GM21786 (cell line): ENCODE data around the gene TRMT11.
"Not testable (repeated sequence)": the region's sequence is repeated elsewhere in the genome, so short reads cannot be mapped to it uniquely, and the experiment has no call there.

ENCODE experiments used
- ATAC-seq: cut with Tn5 transposase; IDR thresholded peaks from one replicate; pipeline ENCODE4 v1.9.1; 2021; ENCODE audit not compliant: unreplicated experiment

Gene TRMT11

GRCh38 chr6:126041516-126041915 is 55.2 kb downstream of the TRMT11 start:
- ATAC-seq = no peak

- ATAC-seq = no peak
Measured at GRCh38 chr6:126042001-126042419, 55.7 kb downstream of the TRMT11 start.

GRCh38 chr6:126047648-126048047 is 61.3 kb downstream of the TRMT11 start:
- ATAC-seq = no peak

GRCh38 chr6:126048635-126049034 is 62.3 kb downstream of the TRMT11 start:
- no peak for ATAC-seq

GRCh38 chr6:126050795-126051194 is 64.5 kb downstream of the TRMT11 start:
- no peak for ATAC-seq

- no peak for ATAC-seq
Measured at GRCh38 chr6:126051791-126052190, 65.5 kb downstream of the TRMT11 start.

GRCh38 chr6:126052485-126052884 is 66.1 kb downstream of the TRMT11 start:
- no peak for ATAC-seq

- ATAC-seq = no peak
Measured at GRCh38 chr6:126054258-126054702, 67.9 kb downstream of the TRMT11 start.

- ATAC-seq = no peak
Measured at GRCh38 chr6:126054802-126055201, 68.5 kb downstream of the TRMT11 start.

GRCh38 chr6:126055449-126055848 is 69.1 kb downstream of the TRMT11 start:
- ATAC-seq = no peak

GRCh38 chr6:126056355-126057004 is 70.1 kb downstream of the TRMT11 start:
- no peak for ATAC-seq

GRCh38 chr6:126058085-126058484 is 71.7 kb downstream of the TRMT11 start:
- not testable (repeated sequence) for ATAC-seq

- no peak for ATAC-seq
Measured at GRCh38 chr6:126060400-126060799, 74.1 kb downstream of the TRMT11 start.

GRCh38 chr6:126063512-126064146 is 77.3 kb downstream of the TRMT11 start:
- peak; percentile 87 for ATAC-seq

GRCh38 chr6:126064257-126064747 is 78.0 kb downstream of the TRMT11 start:
- ATAC-seq = no peak

- ATAC-seq = no peak
Measured at GRCh38 chr6:126064748-126065401, 78.5 kb downstream of the TRMT11 start.

GRCh38 chr6:126066053-126067048 is 80.0 kb downstream of the TRMT11 start:
- ATAC-seq = no peak

- no peak for ATAC-seq
Measured at GRCh38 chr6:126067073-126067472, 80.7 kb downstream of the TRMT11 start.

- no peak for ATAC-seq
Measured at GRCh38 chr6:126069449-126069848, 83.1 kb downstream of the TRMT11 start.

- no peak for ATAC-seq
Measured at GRCh38 chr6:126071000-126071647, 84.8 kb downstream of the TRMT11 start.
